HG03097 (cell line): ENCODE data around the gene POP7.
"Not testable (repeated sequence)": the region's sequence is repeated elsewhere in the genome, so short reads cannot be mapped to it uniquely, and the experiment has no call there.

Source experiments
- ATAC-seq: cut with Tn5 transposase; IDR thresholded peaks from one replicate; pipeline ENCODE4 v1.9.1; 2021; ENCODE audit not compliant: unreplicated experiment, low FRiP score

POP7 gene

DNA sequence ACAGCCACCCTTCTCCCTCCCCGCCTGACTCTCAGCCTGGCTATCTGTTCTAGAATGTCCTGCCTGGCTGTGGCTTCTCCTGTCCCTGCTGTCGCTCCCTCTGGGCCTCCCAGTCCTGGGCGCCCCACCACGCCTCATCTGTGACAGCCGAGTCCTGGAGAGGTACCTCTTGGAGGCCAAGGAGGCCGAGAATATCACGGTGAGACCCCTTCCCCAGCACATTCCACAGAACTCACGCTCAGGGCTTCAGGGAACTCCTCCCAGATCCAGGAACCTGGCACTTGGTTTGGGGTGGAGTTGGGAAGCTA lies 15.5 kb downstream of the POP7 start:
- no peak for ATAC-seq

DNA sequence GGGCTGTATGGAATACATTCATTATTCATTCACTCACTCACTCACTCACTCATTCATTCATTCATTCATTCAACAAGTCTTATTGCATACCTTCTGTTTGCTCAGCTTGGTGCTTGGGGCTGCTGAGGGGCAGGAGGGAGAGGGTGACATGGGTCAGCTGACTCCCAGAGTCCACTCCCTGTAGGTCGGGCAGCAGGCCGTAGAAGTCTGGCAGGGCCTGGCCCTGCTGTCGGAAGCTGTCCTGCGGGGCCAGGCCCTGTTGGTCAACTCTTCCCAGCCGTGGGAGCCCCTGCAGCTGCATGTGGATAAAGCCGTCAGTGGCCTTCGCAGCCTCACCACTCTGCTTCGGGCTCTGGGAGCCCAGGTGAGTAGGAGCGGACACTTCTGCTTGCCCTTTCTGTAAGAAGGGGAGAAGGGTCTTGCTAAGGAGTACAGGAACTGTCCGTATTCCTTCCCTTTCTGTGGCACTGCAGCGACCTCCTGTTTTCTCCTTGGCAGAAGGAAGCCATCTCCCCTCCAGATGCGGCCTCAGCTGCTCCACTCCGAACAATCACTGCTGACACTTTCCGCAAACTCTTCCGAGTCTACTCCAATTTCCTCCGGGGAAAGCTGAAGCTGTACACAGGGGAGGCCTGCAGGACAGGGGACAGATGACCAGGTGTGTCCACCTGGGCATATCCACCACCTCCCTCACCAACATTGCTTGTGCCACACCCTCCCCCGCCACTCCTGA lies 16.7 kb downstream of the POP7 start:
- no peak for ATAC-seq

DNA sequence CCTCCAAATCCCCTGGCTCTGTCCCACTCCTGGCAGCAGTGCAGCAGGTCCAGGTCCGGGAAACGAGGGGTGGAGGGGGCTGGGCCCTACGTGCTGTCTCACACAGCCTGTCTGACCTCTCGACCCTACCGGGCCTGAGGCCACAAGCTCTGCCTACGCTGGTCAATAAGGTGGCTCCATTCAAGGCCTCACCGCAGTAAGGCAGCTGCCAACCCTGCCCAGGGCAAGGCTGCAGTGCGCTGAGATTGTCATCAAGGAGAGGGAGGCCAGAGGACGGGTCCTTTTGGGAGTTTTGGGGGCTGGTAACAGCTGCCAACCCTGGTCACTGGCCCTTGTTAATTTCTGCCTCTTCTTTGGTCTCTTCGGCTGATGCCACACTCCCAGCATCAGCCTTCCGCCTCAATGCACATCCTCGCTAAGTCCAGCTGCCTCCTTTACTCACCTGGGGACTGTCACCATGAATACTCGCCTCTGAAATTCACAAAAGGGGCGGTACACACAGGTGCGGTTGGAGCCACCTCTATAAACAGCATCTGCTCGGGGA lies 17.9 kb downstream of the POP7 start:
- ATAC-seq: no peak

DNA sequence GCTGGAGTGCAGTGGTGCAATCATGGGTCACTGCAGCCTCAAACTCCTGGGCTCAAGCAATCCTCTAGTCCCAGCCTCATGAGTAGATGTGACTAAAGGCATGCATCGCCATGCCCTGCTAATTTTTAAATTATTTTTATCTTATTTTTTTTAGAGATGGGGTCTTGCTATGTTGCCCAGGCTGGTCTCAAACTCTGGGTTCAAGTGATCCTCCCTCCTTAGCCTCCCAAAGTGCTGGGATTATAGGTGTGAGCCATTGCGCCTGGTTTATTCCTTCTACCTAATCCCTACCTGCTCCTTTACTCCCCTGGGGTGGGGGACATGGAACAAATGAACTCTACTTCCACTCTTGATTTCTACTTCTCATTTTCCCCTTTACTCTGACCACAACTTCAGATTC lies 18.4 kb downstream of the POP7 start:
- ATAC-seq: not testable (repeated sequence)

DNA sequence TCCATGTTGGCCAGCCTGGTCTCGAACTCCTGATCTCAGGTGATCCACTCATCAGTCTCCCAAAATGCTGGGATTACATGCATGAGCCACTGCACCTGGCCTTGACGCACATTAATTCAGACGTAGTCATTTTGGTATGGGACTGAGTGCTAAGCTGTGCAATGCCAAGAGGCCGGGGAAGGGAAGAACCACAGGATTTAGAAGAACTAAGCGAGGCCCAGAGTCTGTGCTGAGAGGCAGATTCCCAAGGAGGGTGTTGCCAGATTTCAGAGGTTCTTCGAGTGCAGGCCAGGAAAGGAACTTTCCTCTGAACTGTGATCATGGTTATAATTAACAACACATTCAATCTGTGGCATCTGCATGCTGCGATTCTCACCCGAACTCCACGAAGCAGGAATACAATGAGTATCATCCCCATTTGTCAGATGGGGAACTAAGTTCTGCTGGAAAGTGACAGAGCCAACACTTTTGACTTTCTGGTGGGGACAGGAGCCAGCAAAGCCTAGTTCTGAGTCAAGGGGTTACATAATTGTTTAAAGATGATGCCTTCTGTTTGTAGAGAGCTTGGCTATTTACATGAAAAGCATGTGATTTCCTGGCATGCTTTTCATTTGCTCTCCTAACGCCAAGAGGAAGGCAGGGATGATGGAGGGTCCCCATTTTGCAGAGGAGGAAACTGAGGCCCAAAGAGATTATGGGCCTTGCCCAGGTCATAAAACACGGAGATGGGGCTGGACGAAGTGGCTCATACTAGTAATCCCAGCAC lies 21.3 kb downstream of the POP7 start:
- no peak for ATAC-seq

DNA sequence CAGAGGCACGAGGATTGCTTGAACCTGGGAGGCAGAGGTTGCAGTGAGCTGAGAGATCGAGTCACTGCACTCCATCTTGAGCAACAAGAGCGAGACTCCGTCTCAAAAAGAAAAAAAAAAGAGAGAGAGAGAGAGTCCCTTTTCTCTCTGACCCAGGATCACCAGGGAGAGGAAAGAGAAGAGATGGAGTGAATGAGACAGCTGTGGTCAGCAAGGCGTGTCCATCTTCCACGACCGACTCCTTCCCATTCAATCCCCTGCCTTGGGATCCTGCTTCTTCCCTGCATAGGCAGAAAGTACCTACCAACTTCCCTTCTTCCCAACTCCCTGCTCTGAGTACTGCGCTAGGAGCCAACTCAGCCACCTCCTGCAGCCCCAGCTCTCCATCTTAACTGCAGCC lies 22.3 kb downstream of the POP7 start:
- no peak for ATAC-seq

DNA sequence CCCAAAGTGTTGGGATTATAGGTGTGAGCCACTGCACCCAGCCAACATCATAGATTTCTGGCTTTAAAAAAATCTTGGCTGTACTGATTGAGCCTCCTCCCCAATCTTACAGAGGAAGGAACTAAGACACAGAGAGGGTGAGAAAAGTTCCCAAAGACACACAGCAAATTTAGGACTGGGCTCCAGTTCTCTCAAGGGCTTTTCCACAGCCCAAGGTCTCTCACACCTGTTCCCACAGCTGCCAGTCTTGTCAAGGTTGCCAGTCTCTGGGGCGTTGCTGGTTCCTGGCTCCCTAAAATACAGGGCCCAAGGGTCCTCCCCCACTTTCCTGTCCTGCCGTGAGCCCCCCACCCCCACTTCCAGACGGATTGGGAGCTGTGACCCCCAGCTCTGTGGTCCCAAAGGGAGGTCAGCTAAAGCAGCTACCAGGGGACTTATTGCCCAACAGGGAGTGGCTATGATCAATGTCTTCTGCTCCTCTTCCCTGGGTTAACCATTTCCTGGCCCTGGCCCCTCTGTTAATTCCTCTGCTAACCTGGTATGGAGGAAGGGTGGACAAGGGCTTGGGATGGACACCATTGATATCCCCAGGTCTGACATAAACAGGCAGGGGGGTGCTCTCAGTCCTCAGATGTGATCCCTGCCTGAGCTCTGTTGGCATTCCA lies 24.3 kb downstream of the POP7 start:
- no peak for ATAC-seq

DNA sequence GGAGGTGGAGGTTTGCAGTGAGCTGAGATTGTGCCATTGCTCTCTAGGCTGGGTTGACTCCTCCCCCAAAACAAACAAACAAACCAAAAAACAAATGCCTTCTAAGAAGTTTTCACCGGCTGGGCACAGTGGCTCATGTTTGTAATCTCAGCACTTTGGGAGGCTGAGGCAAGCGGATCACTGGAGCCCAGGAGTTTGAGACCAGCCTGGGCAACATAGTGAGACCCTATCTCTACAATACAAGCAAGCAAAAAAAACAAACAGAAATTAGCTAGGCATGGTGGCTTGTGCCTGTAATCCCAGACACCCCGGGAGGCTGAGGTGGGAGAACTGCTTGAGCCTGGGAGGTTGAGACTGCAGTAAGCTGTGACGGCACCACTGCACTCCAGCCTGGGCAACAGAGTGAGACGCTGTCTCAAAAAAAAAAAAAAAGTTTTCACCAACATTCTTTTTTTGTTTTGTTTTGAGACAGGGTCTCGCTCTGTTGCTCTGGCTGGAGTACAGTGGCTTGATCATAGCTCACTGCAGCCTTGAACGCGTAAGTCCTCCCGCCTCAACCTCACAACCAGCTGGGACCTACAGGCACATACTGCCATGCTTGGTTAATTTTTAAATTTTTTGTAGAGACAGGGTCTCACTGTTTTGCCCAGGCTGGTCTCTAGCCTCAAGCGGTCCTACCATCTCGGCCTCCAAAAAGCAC lies 26.2 kb downstream of the POP7 start:
- no peak for ATAC-seq

DNA sequence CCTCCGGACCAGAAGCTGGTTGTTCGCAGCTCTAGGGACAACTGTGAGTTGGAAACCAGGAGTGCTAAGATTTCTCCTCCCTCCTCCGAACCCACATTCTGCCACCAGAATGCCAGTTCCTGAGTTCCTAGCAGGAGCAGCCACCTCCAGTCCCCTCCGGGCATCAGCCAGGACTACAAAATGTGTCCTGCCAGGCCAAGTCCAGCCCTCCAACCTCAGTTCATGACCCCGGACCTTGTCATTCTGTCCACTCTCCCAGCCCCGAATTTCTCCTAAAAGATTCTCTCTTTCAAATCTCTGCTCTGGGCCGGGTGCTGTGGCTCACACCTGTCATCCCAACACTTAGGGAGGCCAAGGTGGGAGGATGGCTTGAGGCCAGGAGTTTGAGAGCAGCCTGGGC lies 29.8 kb downstream of the POP7 start:
- ATAC-seq: no peak

DNA sequence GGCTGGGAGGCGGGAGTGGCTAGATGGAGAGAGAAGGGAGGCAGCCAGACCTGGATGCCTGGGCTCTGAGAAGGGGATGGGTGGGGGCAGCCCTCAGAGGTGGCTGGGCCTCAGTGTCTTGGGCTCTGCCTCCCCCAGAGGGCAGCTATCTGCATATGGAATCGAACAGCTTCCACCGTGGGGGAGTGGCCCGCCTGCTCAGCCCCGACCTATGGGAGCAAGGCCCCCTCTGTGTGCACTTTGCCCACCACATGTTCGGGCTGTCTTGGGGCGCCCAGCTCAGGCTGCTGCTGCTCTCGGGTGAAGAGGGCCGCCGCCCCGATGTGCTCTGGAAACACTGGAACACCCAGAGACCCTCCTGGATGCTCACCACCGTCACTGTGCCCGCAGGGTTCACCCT lies 30.8 kb downstream of the POP7 start:
- ATAC-seq: no peak

DNA sequence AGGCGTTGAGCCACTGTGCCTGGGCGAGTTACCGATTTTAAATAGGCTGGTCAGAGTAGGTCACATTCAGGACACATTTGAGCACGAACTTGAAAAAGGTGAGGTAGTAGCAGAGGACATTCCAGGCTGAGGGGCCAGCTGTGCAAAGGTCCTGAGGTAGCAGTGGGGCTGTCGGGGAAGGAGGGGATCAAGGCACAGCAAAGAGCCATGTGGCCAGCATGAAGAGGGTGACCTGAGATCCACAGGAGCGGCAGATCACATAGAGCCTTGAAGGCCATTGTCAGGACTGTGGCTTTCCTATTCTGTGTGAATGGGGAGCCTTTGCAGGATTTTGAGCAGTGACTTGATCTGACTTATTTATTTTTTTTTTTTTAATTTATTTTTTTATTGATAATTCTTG lies 34.0 kb downstream of the POP7 start:
- no peak for ATAC-seq

DNA sequence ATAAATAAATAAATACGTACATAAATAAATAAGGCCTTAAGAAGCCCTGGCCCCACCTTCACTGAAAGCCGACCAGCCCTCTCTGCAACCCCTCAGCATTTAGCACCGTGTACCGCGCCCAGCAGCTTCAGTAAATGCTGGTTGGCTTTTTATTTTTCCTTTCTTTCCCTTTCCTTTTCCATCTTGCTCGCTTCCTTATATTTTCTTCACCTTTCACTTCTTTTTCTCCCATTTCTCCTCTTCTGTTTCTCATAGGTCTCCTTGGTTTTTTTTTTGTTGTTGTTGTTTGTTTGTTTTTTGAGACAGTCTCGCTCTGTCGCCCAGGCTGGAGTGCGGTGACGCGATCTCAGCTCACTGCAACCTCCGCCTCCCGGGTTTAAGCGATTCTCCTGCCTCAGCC lies 38.7 kb downstream of the POP7 start:
- no peak for ATAC-seq

DNA sequence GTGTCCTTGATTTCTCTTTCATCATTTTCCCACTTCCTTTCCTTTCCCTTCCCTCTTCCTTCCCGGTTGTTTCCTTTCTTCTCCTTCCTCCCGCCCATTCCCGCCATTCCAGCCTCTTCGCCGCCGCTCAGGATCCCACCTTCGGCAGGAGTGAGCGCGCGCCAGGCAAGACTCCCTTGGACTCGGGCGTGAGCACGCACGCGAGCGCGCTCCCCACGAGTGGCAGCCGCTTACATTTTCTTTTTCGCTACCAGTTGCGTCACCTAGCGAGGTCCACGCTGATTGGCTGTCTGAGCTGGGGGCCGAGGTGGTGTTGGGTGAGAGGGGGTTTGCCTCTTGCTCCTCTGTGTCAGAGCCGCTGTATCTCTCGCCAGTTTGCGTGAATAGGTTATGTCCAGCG lies 39.3 kb downstream of the POP7 start:
- ATAC-seq: no peak

DNA sequence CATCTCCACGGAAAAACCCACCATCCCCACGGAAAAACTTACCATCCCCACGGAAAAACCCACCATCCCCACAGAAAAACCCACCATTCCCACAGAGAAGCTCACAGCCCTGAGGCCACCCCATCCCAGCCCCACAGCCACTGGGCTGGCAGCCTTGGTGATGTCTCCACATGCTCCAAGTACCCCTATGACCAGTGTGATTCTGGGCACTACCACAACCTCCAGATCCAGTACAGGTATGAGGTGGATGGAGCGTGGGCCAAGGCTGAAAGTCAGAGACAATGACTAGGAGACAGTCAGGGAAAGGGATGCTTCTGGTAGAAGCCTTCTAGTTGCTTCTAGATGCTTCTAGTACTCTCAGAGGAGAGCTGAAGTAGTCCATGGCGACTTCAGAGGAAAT lies 47.1 kb downstream of the POP7 start:
- no peak for ATAC-seq

DNA sequence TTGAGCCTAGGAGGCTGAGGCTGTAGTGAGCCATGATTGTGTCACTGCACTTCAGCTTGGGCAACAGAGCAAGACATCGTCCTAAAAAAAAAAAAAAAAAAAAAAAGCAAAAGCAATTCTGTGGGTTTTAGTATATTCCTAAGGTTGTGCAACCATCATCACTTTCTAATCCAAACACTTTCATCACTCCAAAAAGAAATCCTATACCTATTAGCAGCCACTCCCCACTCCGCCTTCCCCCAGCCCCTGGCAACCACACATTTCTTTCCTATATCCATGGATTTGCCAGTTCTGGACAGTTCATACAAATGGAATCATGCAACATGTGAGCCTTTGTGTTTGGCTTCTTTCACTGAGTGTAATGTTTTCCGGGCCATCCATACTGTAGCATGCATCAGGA lies 47.8 kb downstream of the POP7 start:
- ATAC-seq: no peak
